K562 (cell line): ENCODE results near the gene ST6GALNAC3. TPM values are rescaled to one million over a fixed set of nuclear protein-coding genes. Genes with fewer than 3 reads are reported as not detected.

Experiments used
- ATAC-seq: fragments of 200-7000 bp; cut with Tn5 transposase; 3 replicates; pipeline ENCODE4 v1.9.1; 2020; ENCODE audit warnings: moderate library complexity
- BruUV-seq: library from RNA; stranded (reverse); fragments of 400-500 nt; replicated peaks from 2 replicates; lab custom pipeline; 2021; lab: Mats Ljungman, UMichigan
- CTCF ChIA-PET: fragments of 300-600 bp; formaldehyde crosslinking; extraction: SDS; loops from one replicate; lab custom pipeline; 2021; ENCODE audit warnings: low intra/inter-chr PET ratio; lab: Yijun Ruan, JAX
- POLR2A ChIA-PET: fragments of 300-600, 350-650 bp; sonication (Branson Sonifier 250); formaldehyde crosslinking; extraction: SDS; loops from one replicate; lab custom pipeline; 2021; ENCODE audit warnings: antibody characterized with exemption, inconsistent platforms; lab: Yijun Ruan, JAX
- DNase-seq, 4 experiments: peaks; one replicate each; pipeline versions ENCODE4 v3.0.0 to v3.0.0-alpha.2; 2011 to 2018; ENCODE audit warnings: low spot score in 3 of 4, mixed read lengths in 3 of 4; ENCODE audit errors: extremely low read depth in 1 of 4
- FAIRE-seq: peaks from 2 replicates; lab custom pipeline; 2011; peaks lifted over from hg19 to GRCh38; lab: Jason Lieb, UNC
- H2AFZ ChIP-seq: 2 replicates; pipeline ENCODE4 v1.6.0; 2011; ENCODE audit warnings: low read depth, low read length, control low read depth, inconsistent platforms
- H3K27ac ChIP-seq: fragments of 200-600 bp; 3 replicates; pipeline ENCODE4 v1.8.0; 2011; ENCODE audit warnings: low read depth, mild to moderate bottlenecking, control low read depth, inconsistent platforms, low read length, moderate library complexity, mixed read lengths; ENCODE audit errors: extremely low read depth
- H3K27me3 ChIP-seq, 2 experiments: fragments of 300-600 bp in 1 of 2; 2 replicates in 1 of 2; 3 replicates in 1 of 2; pipeline versions ENCODE4 v1.6.0 to v1.8.0; 2011; ENCODE audit warnings: inconsistent platforms in 2 of 2, low read length in 2 of 2, mild to moderate bottlenecking in 1 of 2, mixed read lengths in 1 of 2, moderate library complexity in 1 of 2; ENCODE audit not compliant: control insufficient read depth in 2 of 2, insufficient read depth in 2 of 2
- H3K36me3 ChIP-seq: fragments of 300-600 bp; 3 replicates; pipeline ENCODE4 v1.8.0; 2011; ENCODE audit warnings: mild to moderate bottlenecking, low read length, inconsistent platforms; ENCODE audit not compliant: control insufficient read depth, insufficient read depth
- H3K4me1 ChIP-seq, 2 experiments: fragments of 200-600 bp in 1 of 2; replicated peaks in 1 of 2; 2 replicates in 1 of 2; 3 replicates in 1 of 2; pipeline versions ENCODE4 v1.5.1 to v1.8.0; 2011; ENCODE audit warnings: inconsistent platforms in 2 of 2, low read length in 2 of 2, mild to moderate bottlenecking in 1 of 2, mixed read lengths in 1 of 2, moderate library complexity in 1 of 2; ENCODE audit not compliant: control insufficient read depth in 2 of 2, insufficient read depth in 2 of 2
- H3K4me2 ChIP-seq: 2 replicates; pipeline ENCODE4 v1.6.1; 2011; ENCODE audit warnings: low read length, control low read depth, inconsistent platforms, mixed read lengths; ENCODE audit not compliant: insufficient read depth
- H3K4me3 ChIP-seq: fragments of 200-600 bp; sonication (generic), shearing (Covaris generic); 2 replicates; pipeline ENCODE4 v1.5.1; 2016; ENCODE audit warnings: control low read depth, inconsistent platforms
- H3K79me2 ChIP-seq: fragments of 200-600 bp; 3 replicates; pipeline ENCODE4 v1.8.0; 2011; ENCODE audit warnings: low read length, inconsistent platforms; ENCODE audit not compliant: control insufficient read depth, insufficient read depth
- H3K9ac ChIP-seq, 2 experiments: 2 replicates each; pipeline versions ENCODE4 v1.6.0 to v1.6.1; 2011; ENCODE audit warnings: low read depth in 2 of 2, low read length in 2 of 2, control low read depth in 1 of 2, inconsistent platforms in 1 of 2, mild to moderate bottlenecking in 1 of 2, mixed read lengths in 1 of 2; ENCODE audit not compliant: insufficient read depth in 1 of 2
- H3K9me1 ChIP-seq: one replicate; pipeline ENCODE4 v1.6.0; 2011; ENCODE audit warnings: inconsistent platforms, mild to moderate bottlenecking, low read length, moderate library complexity; ENCODE audit not compliant: control insufficient read depth, insufficient read depth
- H3K9me3 ChIP-seq: replicated peaks from 2 replicates; pipeline ENCODE4 v1.5.1; 2011; ENCODE audit warnings: low read depth, low read length, inconsistent platforms; ENCODE audit not compliant: control insufficient read depth, insufficient read depth
- H4K20me1 ChIP-seq: replicated peaks from 2 replicates; pipeline ENCODE4 v1.6.1; 2011; ENCODE audit warnings: low read length, inconsistent platforms, mixed read lengths; ENCODE audit not compliant: control insufficient read depth, insufficient read depth
- FOXA3 ChIP-seq, 2 experiments: fragments of 450-650 bp in 1 of 2; sonication (generic) in 1 of 2; formaldehyde crosslinking; IDR thresholded peaks in 1 of 2; conservative IDR thresholded peaks in 1 of 2; 2 replicates each; pipeline versions ENCODE4 v1.4.0 to v1.8.0; 2020 to 2022; ENCODE audit warnings: mild to moderate bottlenecking in 2 of 2, missing genetic modification reagents in 1 of 2
- MBD2 ChIP-seq: sonication (generic); IDR thresholded peaks from 2 replicates; pipeline ENCODE4 v1.6.1; 2016; ENCODE audit warnings: low read depth, borderline replicate concordance
- MCM2 ChIP-seq: fragments of 450-650 bp; IDR thresholded peaks from 2 replicates; pipeline ENCODE4 v1.6.1; 2017; ENCODE audit warnings: low read depth, mild to moderate bottlenecking
- NR2C2 ChIP-seq, 2 experiments: fragments of 200-800 bp in 1 of 2; sonication (Bioruptor generic) in 1 of 2; sonication (generic) in 1 of 2; formaldehyde crosslinking in 1 of 2; IDR thresholded peaks; 2 replicates each; pipeline versions ENCODE4 v1.6.1 to v1.8.0; 2016 to 2022; ENCODE audit warnings: mild to moderate bottlenecking in 1 of 2, missing compliant biosample characterization in 1 of 2, missing genetic modification characterization in 1 of 2, missing genetic modification reagents in 1 of 2
- POLR2B ChIP-seq: fragments of 450-650 bp; IDR thresholded peaks from 2 replicates; pipeline ENCODE4 v1.6.1; 2018; ENCODE audit warnings: low read depth; ENCODE audit not compliant: partially characterized antibody
- ZNF174 ChIP-seq: fragments of 250-450 bp; sonication (Bioruptor Pico); IDR thresholded peaks from 2 replicates; pipeline ENCODE4 v1.4.0; 2020; ENCODE audit warnings: mild to moderate bottlenecking
- ZNF583 ChIP-seq: fragments of 250-450 bp; sonication (Bioruptor Pico); IDR thresholded peaks from 2 replicates; pipeline ENCODE4 v1.4.0; 2020
- WGBS: fragments of 100-300 bp; shearing (Covaris generic); methylation state at CpG from one replicate; pipeline ENCODE4 v1.1.6; 2016; ENCODE audit warnings: low coverage, mixed read lengths; ENCODE audit not compliant: insufficient coverage; ENCODE audit errors: missing lambda C conversion rate; 5-methylcytosine and 5-hydroxymethylcytosine counted together
- in situ Hi-C: fragments of 300-500 bp; cut with MboI; formaldehyde crosslinking; loops from 4 replicates; pipeline ENCODE4 v1.15.0; 2018; ENCODE audit warnings: inconsistent platforms, mixed read lengths
- intact Hi-C: fragments of 100-400 bp; cut with micrococcal nuclease; formaldehyde crosslinking; loops from 2 replicates; pipeline ENCODE4 v1.14.2; 2022
- polyA plus RNA-seq, 8 experiments: library from polyadenylated mRNA; depleted of rRNA in 4 of 8; stranded (reverse) in 5 of 8; unstranded in 3 of 8; fragments of >200 nt; fragmentation: Nextera tagmentation in 2 of 8; fragmentation: Illumina TruSeq in 1 of 8; extraction: Ambion mirVana in 2 of 8; extraction: Trizol in 1 of 8; gene quantifications; 2 replicates each; pipeline versions ENCODE4 v1.2.1 to v1.2.3, GENCODE V29; 2011 to 2014; ENCODE audit warnings: inconsistent platforms in 1 of 8, missing spikeins in 1 of 8
- total RNA-seq, 7 experiments: library from RNA; depleted of rRNA in 6 of 7; stranded (reverse); fragments of >200 nt in 6 of 7; fragmentation: Illumina TruSeq in 2 of 7; extraction: Trizol in 2 of 7; gene quantifications; 2 replicates each; pipeline versions ENCODE4 v1.2.1 to v1.2.3, GENCODE V29; 2011 to 2021; ENCODE audit warnings: low replicate concordance in 1 of 7
- TF ChIP-seq, protein P1 (sequence below): fragments of 150-350 bp; conservative IDR thresholded peaks from 2 replicates; pipeline ENCODE4 v1.6.1; 2014; ENCODE audit warnings: low read length
- TF ChIP-seq, protein P2 (sequence below), 2 experiments: fragments of 450-650 bp; IDR thresholded peaks; 2 replicates each; pipeline ENCODE4 v1.6.1; 2016

ST6GALNAC3 gene
- total and polyA plus RNA-seq, 9 of the 15 experiments (the other 6 are each of a cell fraction or from before 2014, with no cell fraction given): 0.04 to 0.29 (median 0.18) TPM; not detected in 6

DNA sequence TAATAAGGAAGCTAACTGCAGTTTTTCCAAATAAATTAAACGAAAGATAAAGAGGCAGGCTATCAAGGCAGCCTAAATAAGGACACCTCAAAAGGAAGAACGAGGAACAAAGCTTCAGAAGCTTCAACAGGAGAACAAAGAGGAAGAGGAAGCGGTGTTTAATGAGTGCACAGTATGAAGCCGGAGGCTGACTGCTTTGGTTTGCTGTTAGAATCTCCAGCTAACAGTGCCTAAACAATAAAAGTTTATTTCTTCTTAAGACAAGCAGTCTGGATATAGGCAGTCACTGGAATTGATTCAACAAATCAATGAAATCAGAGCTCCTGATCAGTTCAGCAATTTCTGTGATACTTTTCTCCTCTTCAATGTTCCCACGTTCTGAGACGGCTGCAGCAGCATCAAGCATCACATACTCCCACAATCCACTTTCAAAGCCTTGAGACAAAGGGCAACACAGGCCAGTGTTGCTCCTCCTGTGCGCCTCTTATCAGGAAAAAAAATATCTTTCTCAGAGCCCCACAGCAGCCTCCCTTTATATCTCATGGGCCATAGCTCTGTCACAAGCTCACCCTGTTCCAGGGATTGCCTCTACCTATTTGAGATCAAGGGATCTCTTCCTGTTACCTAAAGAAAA lies 427.2 kb downstream of the ST6GALNAC3 start:
- ChIA-PET POLR2A (no interaction called here), CTCF (interaction anchor here (0.6 kb wide), 1 partner anchor 10 kb away, joined by 3 read pairs; no protein-coding TSS in a partner anchor)
- Histone ChIP-seq H3K4me2 (no peak overlapping the region), H3K4me3 (no peak overlapping the region), H3K4me1 (no peaks in the 10 kb centered on the region), H3K36me3 (no peaks in the 10 kb centered on the region), H3K79me2 (no peaks in the 10 kb centered on the region), H4K20me1 (no peaks in the 10 kb centered on the region), H3K9me3 (no peaks in the 10 kb centered on the region), H3K9ac (no peak overlapping the region), H3K9me1 (no peaks in the 10 kb centered on the region), H3K27me3 (no peaks in the 10 kb centered on the region), H2AFZ (no peak overlapping the region), H3K27ac (no peak overlapping the region)
- 0% methylated on average over 7 of the region's 7 CpGs for WGBS
- no TSS peak for BruUV-seq
- in situ Hi-C loops: no loop called here
- intact Hi-C loops: no loop called here
- no peak for DNase-seq
- no peak for TF ChIP-seq MCM2
- TF ChIP-seq, protein P1, sequence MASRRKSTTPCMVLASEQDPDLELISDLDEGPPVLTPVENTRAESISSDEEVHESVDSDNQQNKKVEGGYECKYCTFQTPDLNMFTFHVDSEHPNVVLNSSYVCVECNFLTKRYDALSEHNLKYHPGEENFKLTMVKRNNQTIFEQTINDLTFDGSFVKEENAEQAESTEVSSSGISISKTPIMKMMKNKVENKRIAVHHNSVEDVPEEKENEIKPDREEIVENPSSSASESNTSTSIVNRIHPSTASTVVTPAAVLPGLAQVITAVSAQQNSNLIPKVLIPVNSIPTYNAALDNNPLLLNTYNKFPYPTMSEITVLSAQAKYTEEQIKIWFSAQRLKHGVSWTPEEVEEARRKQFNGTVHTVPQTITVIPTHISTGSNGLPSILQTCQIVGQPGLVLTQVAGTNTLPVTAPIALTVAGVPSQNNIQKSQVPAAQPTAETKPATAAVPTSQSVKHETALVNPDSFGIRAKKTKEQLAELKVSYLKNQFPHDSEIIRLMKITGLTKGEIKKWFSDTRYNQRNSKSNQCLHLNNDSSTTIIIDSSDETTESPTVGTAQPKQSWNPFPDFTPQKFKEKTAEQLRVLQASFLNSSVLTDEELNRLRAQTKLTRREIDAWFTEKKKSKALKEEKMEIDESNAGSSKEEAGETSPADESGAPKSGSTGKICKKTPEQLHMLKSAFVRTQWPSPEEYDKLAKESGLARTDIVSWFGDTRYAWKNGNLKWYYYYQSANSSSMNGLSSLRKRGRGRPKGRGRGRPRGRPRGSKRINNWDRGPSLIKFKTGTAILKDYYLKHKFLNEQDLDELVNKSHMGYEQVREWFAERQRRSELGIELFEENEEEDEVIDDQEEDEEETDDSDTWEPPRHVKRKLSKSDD: no peak
- TF ChIP-seq POLR2B: no peak
- no peak for TF ChIP-seq ZNF583 (CRISPR knock-in tag)
- TF ChIP-seq ZNF174 (CRISPR knock-in tag): no peak
- TF ChIP-seq MBD2: no peak
- TF ChIP-seq FOXA3 (CRISPR knock-in tag; conservative IDR thresholded peaks at IDR 0.05 in 1 of 2, IDR thresholded peaks at IDR 0.05 in 1 of 2): no peak
- TF ChIP-seq, protein P2, sequence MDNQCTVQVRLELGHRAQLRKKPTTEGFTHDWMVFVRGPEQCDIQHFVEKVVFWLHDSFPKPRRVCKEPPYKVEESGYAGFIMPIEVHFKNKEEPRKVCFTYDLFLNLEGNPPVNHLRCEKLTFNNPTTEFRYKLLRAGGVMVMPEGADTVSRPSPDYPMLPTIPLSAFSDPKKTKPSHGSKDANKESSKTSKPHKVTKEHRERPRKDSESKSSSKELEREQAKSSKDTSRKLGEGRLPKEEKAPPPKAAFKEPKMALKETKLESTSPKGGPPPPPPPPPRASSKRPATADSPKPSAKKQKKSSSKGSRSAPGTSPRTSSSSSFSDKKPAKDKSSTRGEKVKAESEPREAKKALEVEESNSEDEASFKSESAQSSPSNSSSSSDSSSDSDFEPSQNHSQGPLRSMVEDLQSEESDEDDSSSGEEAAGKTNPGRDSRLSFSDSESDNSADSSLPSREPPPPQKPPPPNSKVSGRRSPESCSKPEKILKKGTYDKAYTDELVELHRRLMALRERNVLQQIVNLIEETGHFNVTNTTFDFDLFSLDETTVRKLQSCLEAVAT (IDR thresholded peaks at IDR 0.05): no peak
- no peak for TF ChIP-seq NR2C2 (CRISPR knock-in tag; IDR thresholded peaks at IDR 0.05)
- no peak for TF ChIP-seq NR2C2 (tag; IDR thresholded peaks at IDR 0.05)
- TF ChIP-seq, all 486 proteins: peak for 0
- FAIRE-seq (no peak), ATAC-seq (no peak)
